Right lobe of liver (tissue), 4 donors: ENCODE data around the gene FBXO10.

Experiments used
- CTCF ChIP-seq, 4 donors: fragments of 200-600 bp in 3 of 4; fragments of 450-650 bp in 1 of 4; IDR thresholded peaks; one replicate each; pipeline versions ENCODE4 v1.5.1 to v1.8.0; 2016 to 2022; ENCODE audit warnings: antibody characterized with exemption in 4 of 4, mild to moderate bottlenecking in 2 of 4
- POLR2A ChIP-seq: fragments of 450-650 bp; IDR thresholded peaks from one replicate; pipeline ENCODE4 v1.6.1; 2017; ENCODE audit warnings: antibody characterized with exemption, mild to moderate bottlenecking
- donor health status: DM: no; HTN: no; CAD: no.
- donor health status: DM: no; HTN: no; CAD: no.
- donor health status: DM: no; HTN: yes; CAD: no.

GRCh38 chr9:37566716-37567115, 9.5 kb downstream of the FBXO10 start:
- TF ChIP-seq CTCF (IDR thresholded peaks at IDR 0.05) (no peak), POLR2A (no peak)
